GM12873 (cell line): ENCODE data around the gene HRCT1.

ENCODE experiments used
- CTCF ChIP-seq: IDR thresholded peaks from 2 replicates; pipeline ENCODE4 v1.5.1; 2012; ENCODE audit warnings: low read depth, mild to moderate bottlenecking, moderate library complexity, low read length, control low read depth; ENCODE audit not compliant: insufficient read depth; ENCODE audit errors: missing control alignments

Gene HRCT1

GRCh38 chr9:35898337-35898736 lies 7.7 kb upstream of the HRCT1 start:
- no peak for TF ChIP-seq CTCF

- no peak for TF ChIP-seq CTCF
Measured at GRCh38 chr9:35899021-35899420, 7.0 kb upstream of the HRCT1 start.

- TF ChIP-seq CTCF = peak; percentile 66
Measured at GRCh38 chr9:35903049-35903448, 3.0 kb upstream of the HRCT1 start.

GRCh38 chr9:35904338-35904737 lies 1.7 kb upstream of the HRCT1 start:
- no peak for TF ChIP-seq CTCF

GRCh38 chr9:35905051-35905781 lies 786 bp upstream of the HRCT1 start:
- no peak for TF ChIP-seq CTCF

GRCh38 chr9:35906923-35907699 lies 1.1 kb downstream of the HRCT1 start:
- no peak for TF ChIP-seq CTCF

- no peak for TF ChIP-seq CTCF
Measured at GRCh38 chr9:35907711-35908503, 1.9 kb downstream of the HRCT1 start.
